Measurements from ENCODE around the gene UNC5A.
A peak's percentile ranks its signal among the peaks of the same experiment; 100 is the strongest.

UNC5A gene

GRCh38 chr5:176880366-176881020 is 70.1 kb downstream of the UNC5A start:
- no peak for DNase-seq (ENCODE audit: low spot score)

- no peak for DNase-seq (ENCODE audit: low spot score)
These were observed 70.8 kb downstream of the UNC5A start for GRCh38 chr5:176881021-176881749.

GRCh38 chr5:176881816-176882566 is 71.6 kb downstream of the UNC5A start:
- no peak for DNase-seq (ENCODE audit: low spot score)

- DNase-seq (ENCODE audit: low spot score), result peak; percentile 59
These were observed 72.2 kb downstream of the UNC5A start for GRCh38 chr5:176882567-176882903.

GRCh38 chr5:176883700-176884570 is 73.6 kb downstream of the UNC5A start:
- no peak for DNase-seq (ENCODE audit: low spot score)

GRCh38 chr5:176884571-176884890 is 74.2 kb downstream of the UNC5A start:
- no peak for DNase-seq (ENCODE audit: low spot score)

GRCh38 chr5:176886336-176887251 is 76.2 kb downstream of the UNC5A start:
- DNase-seq (ENCODE audit: low spot score), result no peak

- DNase-seq (ENCODE audit: low spot score), result no peak
These were observed 77.0 kb downstream of the UNC5A start for GRCh38 chr5:176887252-176887849.

- DNase-seq (ENCODE audit: low spot score), result no peak
These were observed 77.9 kb downstream of the UNC5A start for GRCh38 chr5:176888016-176888864.

- DNase-seq (ENCODE audit: low spot score), result no peak
These were observed 78.5 kb downstream of the UNC5A start for GRCh38 chr5:176888865-176889165.

- DNase-seq (ENCODE audit: low spot score), result no peak
These were observed 79.2 kb downstream of the UNC5A start for GRCh38 chr5:176889321-176890280.

GRCh38 chr5:176890455-176891330 is 80.3 kb downstream of the UNC5A start:
- no peak for DNase-seq (ENCODE audit: low spot score)

- DNase-seq (ENCODE audit: low spot score), result no peak
These were observed 81.1 kb downstream of the UNC5A start for GRCh38 chr5:176891331-176891958.

- DNase-seq (ENCODE audit: low spot score), result no peak
These were observed 82.3 kb downstream of the UNC5A start for GRCh38 chr5:176892663-176893062.

- no peak for DNase-seq (ENCODE audit: low spot score)
These were observed 83.9 kb downstream of the UNC5A start for GRCh38 chr5:176894298-176894697.

- no peak for DNase-seq (ENCODE audit: low spot score)
These were observed 85.5 kb downstream of the UNC5A start for GRCh38 chr5:176895831-176896230.

- DNase-seq (ENCODE audit: low spot score), result no peak
These were observed 86.9 kb downstream of the UNC5A start for GRCh38 chr5:176897263-176897662.
